Stimulated activated naive B cell treated with anti-CD40 and anti-IgM and Interleukin-4, amounts not matched to agents 10 μg/mL and 1 μg/mL and 100 μg/mL, for 72 hours (primary cell): ENCODE measurements around the gene MYO1B.
"Not testable (repeated sequence)": the region's sequence is repeated elsewhere in the genome, so short reads cannot be mapped to it uniquely, and the experiment has no call there.

Experiments
- ATAC-seq, 2 donors: fragments of 150-1000 bp; cut with Tn5 transposase; replicated peaks; 2 replicates each; pipeline ENCODE4 v1.10.0; 2021; ENCODE audit warnings: moderate library complexity in 1 of 2
- DNase-seq: peaks from one replicate; pipeline ENCODE4 v3.0.0; 2021
- H3K27ac Mint-ChIP-seq: one replicate; pipeline ENCODE4 v1.8.0; 2022; ENCODE audit warnings: mild to moderate bottlenecking, mixed read lengths
- H3K27me3 Mint-ChIP-seq, 2 donors: one replicate each; pipeline ENCODE4 v1.8.0; 2022; ENCODE audit warnings: mixed read lengths in 2 of 2
- H3K36me3 Mint-ChIP-seq, 2 donors: one replicate each; pipeline ENCODE4 v1.8.0; 2022; ENCODE audit warnings: mixed read lengths in 2 of 2, mild to moderate bottlenecking in 1 of 2
- H3K4me1 Mint-ChIP-seq, 2 donors: one replicate each; pipeline ENCODE4 v1.8.0; 2022; ENCODE audit warnings: mixed read lengths in 2 of 2, mild to moderate bottlenecking in 1 of 2
- H3K4me3 Mint-ChIP-seq, 2 donors: one replicate each; pipeline ENCODE4 v1.8.0; 2022; ENCODE audit warnings: mild to moderate bottlenecking in 2 of 2, mixed read lengths in 2 of 2, moderate library complexity in 1 of 2
- H3K9me3 Mint-ChIP-seq, 2 donors: one replicate each; pipeline ENCODE4 v1.8.0; 2022; ENCODE audit warnings: mixed read lengths in 2 of 2, mild to moderate bottlenecking in 1 of 2

Gene MYO1B

DNA sequence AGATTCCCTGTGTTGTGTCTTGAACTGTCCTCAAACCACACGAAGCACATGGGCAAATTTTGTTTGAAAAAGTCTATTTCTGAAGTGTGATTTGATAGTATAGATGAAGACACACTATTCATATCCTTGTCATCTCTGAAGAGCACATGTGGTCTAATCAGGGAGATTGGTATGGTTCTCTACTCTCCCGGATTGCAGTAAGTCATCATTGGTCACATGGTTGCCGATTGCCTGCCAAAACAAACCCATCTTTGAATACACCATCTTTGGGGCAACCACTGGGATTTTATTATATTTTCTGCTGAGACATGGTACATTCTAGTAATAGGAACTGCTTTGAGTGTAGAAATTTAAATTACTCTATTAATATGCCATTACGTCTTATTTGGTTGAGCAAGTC is 186.9 kb downstream of the MYO1B start:
- no peak for DNase-seq
- H3K36me3 Mint-ChIP-seq = no peaks in the 10 kb centered on the region
- H3K27me3 Mint-ChIP-seq = no peaks in the 10 kb centered on the region
- H3K4me3 Mint-ChIP-seq = no peak overlapping the region
- H3K9me3 Mint-ChIP-seq = no peaks in the 10 kb centered on the region
- no peak overlapping the region for H3K27ac Mint-ChIP-seq
- H3K4me1 Mint-ChIP-seq = peaks cover 0 to 3% of the 10 kb centered on the region in 2 donors
- no peak for ATAC-seq

DNA sequence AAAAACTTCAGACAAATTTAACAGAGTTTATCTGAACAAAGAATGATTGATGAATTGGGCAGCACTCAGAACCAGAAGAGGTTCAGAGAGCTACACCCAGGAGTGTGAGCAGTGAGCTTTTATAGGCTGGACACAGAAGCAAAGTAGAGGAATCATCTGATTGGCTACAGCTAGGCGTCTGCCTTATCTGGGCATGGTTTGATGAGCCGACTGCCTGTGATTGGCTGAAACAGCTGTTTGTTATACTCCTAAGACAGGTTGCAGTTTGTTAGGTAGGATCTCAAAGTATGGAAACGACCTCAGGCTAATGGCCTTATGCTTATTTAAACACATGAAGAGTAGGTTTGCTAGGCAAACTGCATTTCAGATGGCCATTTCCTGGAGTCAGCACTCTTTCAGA is 188.9 kb downstream of the MYO1B start:
- Mint-ChIP-seq H3K9me3 (no peaks in the 10 kb centered on the region), H3K4me1 (peaks cover 0 to 3% of the 10 kb centered on the region in 2 donors), H3K4me3 (no peak overlapping the region), H3K36me3 (no peaks in the 10 kb centered on the region), H3K27me3 (no peaks in the 10 kb centered on the region), H3K27ac (no peak overlapping the region)
- ATAC-seq (no peak), DNase-seq (no peak)

- no peaks in the 10 kb centered on the region for H3K9me3 Mint-ChIP-seq
- H3K4me1 Mint-ChIP-seq = peaks cover 0 to 3% of the 10 kb centered on the region in 2 donors
- no peak for ATAC-seq
- H3K36me3 Mint-ChIP-seq = no peaks in the 10 kb centered on the region
- H3K4me3 Mint-ChIP-seq = no peak overlapping the region
- no peak for DNase-seq
- no peaks in the 10 kb centered on the region for H3K27me3 Mint-ChIP-seq
- no peak overlapping the region for H3K27ac Mint-ChIP-seq
Observed at GRCh38 chr2:191435141-191435540, 189.9 kb downstream of the MYO1B start.

GRCh38 chr2:191436368-191437055 is 191.3 kb downstream of the MYO1B start:
- ATAC-seq (no peak), DNase-seq (no peak)
- no peak overlapping the region for H3K27ac Mint-ChIP-seq
- H3K36me3 Mint-ChIP-seq = no peaks in the 10 kb centered on the region
- peaks cover 0 to 3% of the 10 kb centered on the region in 2 donors for H3K4me1 Mint-ChIP-seq
- H3K9me3 Mint-ChIP-seq = no peaks in the 10 kb centered on the region
- peaks cover under 1 to 1% of the 10 kb centered on the region in 2 donors for H3K27me3 Mint-ChIP-seq
- no peak overlapping the region for H3K4me3 Mint-ChIP-seq

- Mint-ChIP-seq H3K4me3 (no peak overlapping the region), H3K9me3 (no peaks in the 10 kb centered on the region), H3K27ac (no peak overlapping the region), H3K4me1 (peaks cover 0 to 3% of the 10 kb centered on the region in 2 donors), H3K36me3 (no peaks in the 10 kb centered on the region), H3K27me3 (peaks cover 4 to 5% of the 10 kb centered on the region in 2 donors)
- DNase-seq (no peak), ATAC-seq (no peak)
Observed at GRCh38 chr2:191439481-191439880, 194.3 kb downstream of the MYO1B start.

DNA sequence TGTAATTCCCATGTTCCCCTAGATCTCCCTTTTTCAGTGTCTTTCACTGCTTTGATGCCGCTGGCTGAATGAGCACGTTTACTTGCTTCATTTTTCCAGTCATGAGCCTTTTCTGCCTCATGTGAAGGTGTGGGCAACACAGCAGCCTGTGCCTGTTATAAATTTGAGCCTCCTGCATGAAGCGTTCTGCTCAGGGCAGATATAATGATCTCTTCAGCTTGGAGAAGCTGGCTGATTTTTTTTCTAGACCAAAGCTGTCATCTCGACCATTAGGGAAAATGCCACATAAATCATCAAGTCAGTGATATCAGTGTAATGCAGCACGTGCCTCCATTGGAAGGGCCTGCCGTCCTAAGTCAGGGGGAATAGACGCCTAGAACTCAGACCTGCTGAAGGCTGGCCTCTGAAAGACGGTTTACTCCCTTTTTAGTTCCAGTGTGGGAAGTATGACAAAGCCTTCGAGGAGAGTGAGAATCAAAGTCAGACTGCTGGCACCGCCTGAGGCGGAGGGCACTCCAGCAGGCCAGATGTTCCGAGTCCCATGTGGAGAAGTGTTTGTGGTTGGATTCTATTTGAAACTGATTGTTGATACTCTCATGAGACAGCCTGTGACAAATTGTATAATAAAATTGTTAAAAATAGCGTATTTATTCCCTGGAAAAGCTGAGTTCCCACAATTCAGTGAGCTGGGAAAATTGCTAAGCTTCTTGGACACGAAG is 196.5 kb downstream of the MYO1B start:
- DNase-seq = no peak
- no peaks in the 10 kb centered on the region for H3K9me3 Mint-ChIP-seq
- ATAC-seq = no peak
- no peaks in the 10 kb centered on the region for H3K36me3 Mint-ChIP-seq
- H3K4me3 Mint-ChIP-seq = no peak overlapping the region
- H3K27me3 Mint-ChIP-seq = peaks cover 5 to 7% of the 10 kb centered on the region in 2 donors
- H3K27ac Mint-ChIP-seq = no peak overlapping the region
- H3K4me1 Mint-ChIP-seq = peaks cover 0 to 1% of the 10 kb centered on the region in 2 donors

DNA sequence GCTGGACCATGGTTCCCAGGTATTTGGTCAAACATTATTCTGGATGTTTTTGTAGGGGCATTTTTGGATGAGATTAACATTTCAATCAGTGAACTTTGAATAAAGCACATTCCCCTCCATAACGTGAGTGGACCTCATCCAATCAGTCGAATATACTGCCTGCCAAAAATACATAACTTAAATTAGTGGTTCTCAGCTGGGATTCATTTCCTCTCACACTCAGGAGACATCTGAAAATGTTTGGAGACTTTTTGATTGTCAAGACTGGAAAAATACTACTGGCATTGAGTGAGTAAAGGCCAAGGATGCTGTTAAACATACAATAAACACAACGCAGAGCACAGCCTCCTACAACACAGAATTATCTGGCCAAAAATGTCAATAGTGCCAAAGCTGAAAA is 198.2 kb downstream of the MYO1B start:
- DNase-seq = no peak

DNA sequence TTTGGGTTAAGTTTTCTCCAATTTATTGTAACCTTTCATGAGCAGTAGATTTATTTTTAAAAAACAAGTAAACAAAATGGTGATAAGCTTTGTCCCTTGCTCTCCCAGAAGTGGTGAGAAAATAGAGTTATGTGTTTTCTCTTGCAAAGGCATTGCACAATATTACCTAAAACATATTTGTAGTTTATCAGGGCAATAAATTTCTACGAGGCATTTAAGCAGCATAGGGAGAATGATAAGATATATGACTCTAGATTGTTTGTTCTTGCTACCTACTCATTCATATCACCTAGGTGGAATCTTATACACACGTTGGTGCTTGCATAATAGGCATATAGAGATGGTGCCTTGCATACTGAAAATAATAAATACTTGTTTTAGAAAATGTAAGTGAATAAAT is 201.7 kb downstream of the MYO1B start:
- Mint-ChIP-seq H3K4me3 (no peak overlapping the region), H3K27ac (no peak overlapping the region), H3K36me3 (no peaks in the 10 kb centered on the region), H3K4me1 (no peaks in the 10 kb centered on the region), H3K9me3 (peaks cover 5 to 6% of the 10 kb centered on the region in 2 donors), H3K27me3 (peaks cover under 1 to 10% of the 10 kb centered on the region in 2 donors)
- ATAC-seq (no peak), DNase-seq (no peak)

More for the DNA sequence above, 198.2 kb downstream of the MYO1B start:
- ATAC-seq = no peak
- peaks cover 3% of the 10 kb centered on the region in 2 donors for H3K9me3 Mint-ChIP-seq
- peaks cover 5 to 13% of the 10 kb centered on the region in 2 donors for H3K27me3 Mint-ChIP-seq
- no peak overlapping the region for H3K4me3 Mint-ChIP-seq
- H3K4me1 Mint-ChIP-seq = no peaks in the 10 kb centered on the region
- no peak overlapping the region for H3K27ac Mint-ChIP-seq
- no peaks in the 10 kb centered on the region for H3K36me3 Mint-ChIP-seq

DNA sequence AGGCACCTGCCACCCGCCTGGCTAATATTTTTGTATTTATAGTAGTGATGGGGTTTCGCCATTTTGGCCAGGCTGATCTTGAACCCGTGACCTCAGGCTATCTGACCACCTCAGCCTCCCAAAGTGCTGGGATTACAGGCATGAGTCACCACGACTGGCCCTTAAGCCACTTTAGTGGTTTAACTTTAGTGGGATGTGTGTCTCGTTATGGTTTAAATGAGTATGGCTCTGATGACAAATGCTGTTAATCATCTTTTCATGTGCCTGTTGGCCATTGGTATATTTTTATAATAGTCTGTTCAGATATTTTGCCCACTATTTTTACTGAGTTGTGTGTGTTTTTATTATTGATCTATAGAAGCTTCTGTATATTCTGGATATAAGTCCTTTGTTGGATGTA is 205.9 kb downstream of the MYO1B start:
- no peak for DNase-seq
- H3K4me3 Mint-ChIP-seq = no peak overlapping the region
- no peaks in the 10 kb centered on the region for H3K36me3 Mint-ChIP-seq
- no peaks in the 10 kb centered on the region for H3K4me1 Mint-ChIP-seq
- ATAC-seq = no peak
- H3K27me3 Mint-ChIP-seq = peaks cover 0 to 10% of the 10 kb centered on the region in 2 donors
- peaks cover 5 to 6% of the 10 kb centered on the region in 2 donors for H3K9me3 Mint-ChIP-seq
- no peak overlapping the region for H3K27ac Mint-ChIP-seq

DNA sequence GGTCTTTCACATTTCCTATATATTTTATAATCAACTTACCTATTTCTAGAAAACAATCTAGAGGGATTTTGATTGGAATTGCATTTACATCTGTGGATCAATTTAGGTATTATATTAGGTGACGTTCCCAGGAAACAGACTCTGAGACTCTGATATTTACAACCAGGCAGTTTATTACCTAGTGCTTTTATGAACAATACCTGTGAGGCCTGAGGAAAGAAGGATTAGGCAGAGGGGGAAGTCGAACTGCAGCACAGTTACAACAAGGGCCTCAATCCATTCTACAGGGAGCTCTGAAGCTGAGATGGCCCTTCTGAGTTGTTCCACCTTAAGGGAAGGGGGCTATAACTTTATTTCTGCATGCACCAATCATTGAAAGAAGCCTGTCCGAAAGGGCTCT is 206.9 kb downstream of the MYO1B start:
- Mint-ChIP-seq H3K4me3 (no peak overlapping the region), H3K4me1 (no peaks in the 10 kb centered on the region), H3K27me3 (peaks cover 0 to 6% of the 10 kb centered on the region in 2 donors), H3K9me3 (peaks cover 5 to 6% of the 10 kb centered on the region in 2 donors), H3K36me3 (no peaks in the 10 kb centered on the region), H3K27ac (no peak overlapping the region)
- DNase-seq (no peak), ATAC-seq (no peak)

GRCh38 chr2:191453761-191454160 is 208.6 kb downstream of the MYO1B start:
- ATAC-seq = no peak
- no peak overlapping the region for H3K27ac Mint-ChIP-seq
- H3K9me3 Mint-ChIP-seq = peaks cover 3 to 4% of the 10 kb centered on the region in 2 donors
- DNase-seq = no peak
- H3K36me3 Mint-ChIP-seq = no peaks in the 10 kb centered on the region
- no peak overlapping the region for H3K4me3 Mint-ChIP-seq
- no peaks in the 10 kb centered on the region for H3K27me3 Mint-ChIP-seq
- H3K4me1 Mint-ChIP-seq = no peaks in the 10 kb centered on the region

DNA sequence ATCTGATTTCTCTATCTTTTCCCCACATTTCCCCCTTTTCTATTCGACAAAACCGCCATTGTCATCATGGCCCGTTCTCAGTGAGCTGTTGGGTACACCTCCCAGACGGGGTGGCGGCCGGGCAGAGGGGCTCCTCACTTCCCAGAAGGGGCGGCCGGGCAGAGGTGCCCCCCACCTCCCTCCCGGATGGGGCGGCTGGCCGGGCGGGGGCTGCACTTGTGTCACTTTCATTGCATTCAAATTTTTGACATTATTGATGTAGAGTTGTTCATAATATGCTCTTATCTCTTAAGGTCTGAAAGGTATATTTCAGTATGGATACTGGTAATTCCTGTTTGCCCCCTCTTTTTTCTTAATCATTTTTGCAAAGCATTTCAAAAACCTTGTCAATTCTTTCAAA is 211.3 kb downstream of the MYO1B start:
- not testable (repeated sequence) for ATAC-seq, H3K27ac Mint-ChIP-seq, H3K4me3 Mint-ChIP-seq, DNase-seq, H3K36me3 Mint-ChIP-seq, H3K27me3 Mint-ChIP-seq, H3K4me1 Mint-ChIP-seq
- H3K9me3 Mint-ChIP-seq = peaks cover 10% of the 10 kb centered on the region in 2 donors

DNA sequence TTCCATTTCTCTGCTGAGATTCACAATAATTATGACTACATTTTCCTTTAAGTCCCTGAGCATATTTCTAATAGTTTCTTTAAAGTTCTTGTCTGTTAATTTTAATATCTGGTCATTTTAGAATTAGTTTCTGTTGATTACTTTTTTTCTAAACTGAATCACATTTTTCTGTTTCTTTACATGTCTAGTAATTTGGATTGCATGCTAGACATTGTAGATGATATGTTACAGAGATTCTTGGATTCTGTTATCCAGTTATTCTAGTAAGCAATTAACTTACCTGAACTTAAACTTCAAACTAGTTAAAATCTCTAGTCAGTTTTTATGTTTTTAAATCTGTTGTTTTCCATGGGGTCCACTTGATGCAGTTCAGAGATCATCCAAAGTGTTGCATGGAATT is 214.0 kb downstream of the MYO1B start:
- ATAC-seq = no peak
- Mint-ChIP-seq H3K36me3 (peaks cover 0 to 7% of the 10 kb centered on the region in 2 donors), H3K27me3 (peaks cover 4 to 9% of the 10 kb centered on the region in 2 donors), H3K4me3 (no peak overlapping the region), H3K4me1 (no peaks in the 10 kb centered on the region), H3K9me3 (peaks cover 10% of the 10 kb centered on the region in 2 donors), H3K27ac (no peak overlapping the region)
- DNase-seq = no peak

DNA sequence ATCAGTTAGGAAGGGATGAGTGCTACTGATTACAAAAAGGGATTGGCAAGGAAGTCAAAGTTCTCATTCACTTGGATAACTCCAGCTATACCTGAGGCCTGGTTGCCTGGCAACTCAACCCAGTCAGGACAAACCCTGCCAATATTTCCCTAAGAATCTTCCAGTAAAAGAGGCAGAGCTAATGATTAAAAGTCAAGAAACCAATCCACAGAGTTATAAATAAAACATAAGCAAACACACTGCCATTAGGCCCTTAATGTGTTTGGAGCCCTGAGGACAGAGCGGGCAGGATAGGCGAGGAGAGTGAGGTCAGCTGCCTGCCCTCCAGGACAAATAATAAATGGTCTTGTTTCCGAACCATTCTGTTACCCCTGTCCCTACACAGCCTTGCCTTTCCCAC is 217.2 kb downstream of the MYO1B start:
- peaks cover 4 to 9% of the 10 kb centered on the region in 2 donors for H3K27me3 Mint-ChIP-seq
- ATAC-seq (no peak), DNase-seq (no peak)
- no peaks in the 10 kb centered on the region for H3K4me1 Mint-ChIP-seq
- peaks cover 0 to 7% of the 10 kb centered on the region in 2 donors for H3K36me3 Mint-ChIP-seq
- no peak overlapping the region for H3K27ac Mint-ChIP-seq
- H3K9me3 Mint-ChIP-seq = peaks cover 10% of the 10 kb centered on the region in 2 donors
- H3K4me3 Mint-ChIP-seq = no peak overlapping the region

DNA sequence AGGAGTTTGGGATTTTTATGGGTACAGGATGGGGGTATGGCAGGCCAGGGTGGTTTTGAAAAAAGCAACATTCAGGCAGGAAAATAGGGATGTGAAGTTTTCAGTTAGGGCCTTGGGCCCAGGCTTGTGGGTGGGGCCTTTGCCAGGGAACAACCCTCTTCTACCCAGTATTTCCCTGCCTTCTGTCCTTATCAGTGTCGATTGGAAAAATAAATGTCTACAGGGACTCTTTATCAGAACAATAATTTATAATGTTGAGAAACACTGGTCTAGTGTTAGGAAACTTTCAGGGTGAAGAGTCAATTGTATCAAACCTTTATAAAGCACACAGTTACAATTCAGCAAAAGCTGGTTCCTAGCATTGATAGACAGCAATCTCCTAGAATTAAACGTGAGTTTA is 218.6 kb downstream of the MYO1B start:
- DNase-seq = no peak
- peaks cover 8 to 10% of the 10 kb centered on the region in 2 donors for H3K9me3 Mint-ChIP-seq
- no peak overlapping the region for H3K4me3 Mint-ChIP-seq
- ATAC-seq = no peak
- H3K27ac Mint-ChIP-seq = no peak overlapping the region
- peaks cover 4 to 9% of the 10 kb centered on the region in 2 donors for H3K27me3 Mint-ChIP-seq
- H3K36me3 Mint-ChIP-seq = peaks cover 0 to 7% of the 10 kb centered on the region in 2 donors
- no peaks in the 10 kb centered on the region for H3K4me1 Mint-ChIP-seq
